GM23338 (cell line): ENCODE measurements around the gene PRSS23.

Experiments
- CTCF ChIP-seq, 2 experiments: fragments of 200-600 bp in 1 of 2; sonication (generic) in 1 of 2; conservative IDR thresholded peaks; 2 replicates each; pipeline versions ENCODE4 v1.5.1 to v1.6.1; 2016 to 2017; ENCODE audit warnings: antibody characterized with exemption in 2 of 2, low read depth in 2 of 2, mild to moderate bottlenecking in 2 of 2, moderate library complexity in 1 of 2
- EZH2 ChIP-seq: fragments of 200-600 bp; sonication (generic); IDR thresholded peaks from one replicate; pipeline ENCODE4 v1.8.0; 2017; ENCODE audit warnings: antibody characterized with exemption, mild to moderate bottlenecking, low read depth; ENCODE audit not compliant: unreplicated experiment
- JUNB ChIP-seq: IDR thresholded peaks from one replicate; pipeline ENCODE4 v1.6.1; 2016; ENCODE audit warnings: antibody characterized with exemption; ENCODE audit not compliant: unreplicated experiment
- NANOG ChIP-seq: IDR thresholded peaks from 2 replicates; pipeline ENCODE4 v1.6.1; 2016; ENCODE audit warnings: antibody characterized with exemption, borderline replicate concordance
- POLR2AphosphoS5 ChIP-seq: IDR thresholded peaks from 2 replicates; pipeline ENCODE4 v1.6.1; 2016; ENCODE audit warnings: antibody characterized with exemption, low read depth
- STAT1 ChIP-seq: IDR thresholded peaks from one replicate; pipeline ENCODE4 v1.6.1; 2016; ENCODE audit warnings: antibody characterized with exemption; ENCODE audit not compliant: unreplicated experiment
- ZNF114 ChIP-seq: fragments of 250-450 bp; sonication (Bioruptor Pico); IDR thresholded peaks from 2 replicates; pipeline ENCODE4 v1.5.0; 2020; ENCODE audit warnings: mild to moderate bottlenecking, moderate library complexity
- ZNF331 ChIP-seq: fragments of 250-450 bp; sonication (Bioruptor Pico); IDR thresholded peaks from 2 replicates; pipeline ENCODE4 v1.5.0; 2020; ENCODE audit warnings: low read depth, mild to moderate bottlenecking, moderate library complexity

GRCh38 chr11:86769219-86769618, 31.1 kb upstream of the PRSS23 start:
- TF ChIP-seq CTCF (conservative IDR thresholded peaks at IDR 0.05; ENCODE audit: low read depth in 2 of 2) (no peak), EZH2 (no peak), POLR2AphosphoS5 (no peak), STAT1 (no peak), ZNF331 (CRISPR knock-in tag) (no peak), JUNB (no peak), ZNF114 (CRISPR knock-in tag) (no peak), NANOG (no peak)
